Right ventricle myocardium inferior (tissue), 1 donor: ENCODE results near the gene LYPD3. TPM values are rescaled to one million over a fixed set of nuclear protein-coding genes. Genes with fewer than 3 reads are reported as not detected.

Experiments used
- ATAC-seq: fragments of 200-7000 bp; cut with Tn5 transposase; one replicate; pipeline ENCODE4 v1.9.1; 2020; ENCODE audit warnings: mild to moderate bottlenecking, moderate library complexity
- DNase-seq: peaks from one replicate; pipeline ENCODE4 v3.0.0; 2021; ENCODE audit errors: missing footprints
- intact Hi-C: fragments of 100-400 bp; cut with DNase I; formaldehyde crosslinking; loops from one replicate; pipeline ENCODE4 v1.11.0; 2022
- total RNA-seq: library from RNA; stranded (reverse); fragmentation: NEBNext Ultra II Directional; extraction: Animal tissue kit (Norgen Biotek cat#: 25700); gene quantifications from one replicate; pipeline ENCODE4 v1.2.1, GENCODE V29; 2021
- donor health status: DM: no; HTN: yes; CAD: no; lungs with severe emphysema.

LYPD3 gene
- total RNA-seq, 1 donor from 2014 or later: 0.19 TPM

DNA sequence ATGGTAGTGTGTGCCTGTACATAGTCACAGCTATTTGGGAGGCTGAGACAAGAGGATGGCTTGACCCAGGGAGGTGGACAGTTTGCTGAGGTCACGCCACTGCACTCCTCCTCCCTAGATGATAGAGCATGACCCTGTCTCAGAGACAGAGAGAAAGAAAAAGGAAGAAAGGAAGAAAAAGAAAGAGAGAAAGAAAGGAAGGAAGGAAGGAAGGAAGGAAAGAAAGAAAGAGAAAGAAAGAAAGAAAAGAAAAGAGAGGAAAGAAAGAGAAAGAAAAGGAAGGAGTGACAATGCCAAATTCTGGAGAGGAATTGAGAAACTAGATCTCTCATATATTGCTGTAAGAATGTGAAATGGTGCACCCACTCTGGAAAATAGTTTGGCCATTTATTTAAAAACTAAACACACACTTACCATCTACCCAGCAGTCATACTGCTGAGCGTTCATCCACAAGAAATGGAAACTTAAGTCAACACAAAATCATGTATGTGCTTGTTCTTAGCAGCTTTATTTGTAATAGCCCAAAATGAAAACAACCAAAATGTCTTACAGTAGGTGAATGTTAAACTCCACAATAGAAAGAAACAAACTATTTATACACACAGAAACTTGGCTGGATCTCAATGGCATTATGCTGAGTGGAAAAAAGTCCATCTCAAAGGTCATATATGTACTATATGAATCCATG lies 43.3 kb downstream of the LYPD3 start:
- intact Hi-C loops: no loop called here
- no peak for DNase-seq
- ATAC-seq: no peak

DNA sequence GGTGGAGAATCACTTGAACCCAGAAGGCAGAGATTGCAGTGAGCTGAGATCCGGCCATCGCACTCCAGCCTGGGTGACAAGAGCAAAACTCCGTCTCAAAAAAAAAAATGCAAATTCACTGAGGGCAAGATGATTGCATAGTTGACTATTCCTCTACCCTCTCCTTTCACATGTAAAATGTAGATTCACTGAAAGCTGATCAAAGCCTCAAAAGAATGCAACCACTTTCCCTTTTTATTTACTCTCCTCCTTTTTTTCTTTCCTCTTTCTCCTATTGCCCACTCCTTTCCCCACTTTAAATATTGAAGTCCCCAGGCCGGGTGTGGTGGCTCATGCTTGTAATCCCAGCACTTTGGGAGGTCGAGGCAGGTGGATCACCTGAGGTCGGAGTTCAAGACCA lies 44.5 kb downstream of the LYPD3 start:
- ATAC-seq: no peak
- intact Hi-C loops: no loop called here

DNA sequence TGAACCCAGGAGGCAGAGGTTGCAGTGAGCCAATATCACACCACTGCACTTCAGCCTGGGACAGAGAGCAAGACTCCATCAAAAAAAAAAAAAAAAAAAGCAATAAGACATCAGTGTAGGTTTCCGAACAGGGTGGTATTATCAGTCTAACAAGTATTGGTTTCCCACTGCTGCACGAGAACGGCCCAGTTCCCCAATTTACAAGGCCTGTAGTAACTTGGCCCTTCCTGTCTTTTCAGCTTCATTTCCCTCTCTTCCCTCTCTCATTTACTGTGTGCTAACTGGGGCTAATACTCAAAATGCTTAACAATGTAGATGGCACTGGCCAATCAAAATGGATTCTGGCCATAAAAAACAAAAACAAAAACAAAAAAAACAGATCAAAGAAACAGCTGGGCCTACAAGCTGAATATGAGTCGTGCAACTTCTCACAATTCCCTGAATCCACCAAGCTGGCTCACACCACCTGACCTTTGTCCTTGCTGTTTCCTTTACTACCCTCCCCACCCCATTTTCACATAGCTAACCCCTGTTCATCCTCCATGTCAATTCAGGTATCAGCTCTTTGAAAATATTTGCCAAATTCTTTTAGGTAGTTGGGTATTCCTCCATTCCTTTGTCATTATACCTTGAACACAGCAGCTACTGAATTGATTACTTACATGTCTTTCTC lies 48.3 kb downstream of the LYPD3 start:
- ATAC-seq (no peak), DNase-seq (no peak)
- intact Hi-C loops: no loop called here

More for the DNA sequence above, 44.5 kb downstream of the LYPD3 start:
- no peak for DNase-seq

DNA sequence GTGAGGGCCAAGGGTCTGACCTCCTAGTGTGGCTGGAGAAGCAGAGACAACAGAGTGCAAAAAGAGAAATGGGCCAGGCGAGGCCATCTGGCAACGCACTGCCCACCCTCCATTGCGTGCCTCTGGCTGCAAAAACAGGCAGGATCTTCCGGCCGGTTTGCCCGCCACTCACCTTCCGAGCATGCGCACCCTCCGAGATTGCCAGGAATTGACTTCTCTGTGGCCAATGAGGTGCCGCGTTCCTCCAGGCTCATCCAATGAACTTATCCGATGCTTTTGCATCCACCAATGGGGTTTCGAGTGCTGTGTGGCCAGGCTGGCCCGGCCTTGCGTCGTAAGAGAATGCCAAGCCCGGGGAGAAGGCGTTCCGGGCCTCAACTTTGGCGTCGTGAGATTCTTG lies 50.9 kb downstream of the LYPD3 start, which contains the start of gene TEX101:
TSS of gene TEX101 (plus strand) at position 337 of the 400 bp plus-strand sequence. CDS start 1,030 bp downstream, outside the sequence.
- ATAC-seq (no peak), DNase-seq (no peak)
- intact Hi-C loops: no loop called here

DNA sequence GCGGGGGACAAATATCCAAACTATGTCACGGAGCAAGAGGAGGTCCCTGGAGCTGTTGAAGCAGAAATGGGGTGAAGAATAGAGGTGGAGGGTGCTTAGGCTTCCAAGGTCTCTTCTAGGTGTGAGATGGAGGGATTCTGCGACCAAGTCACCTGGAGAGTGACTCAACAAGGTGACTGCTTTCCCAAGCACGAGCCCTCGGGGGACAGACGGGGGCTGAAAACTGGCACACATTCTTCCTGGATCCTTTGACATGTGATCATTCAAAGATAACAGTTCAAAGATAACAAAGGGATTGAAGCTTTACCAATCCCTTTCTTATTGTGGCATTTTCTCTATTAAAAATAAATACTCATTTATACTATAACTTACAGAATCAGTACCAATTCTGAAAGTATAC lies 53.0 kb downstream of the LYPD3 start:
- intact Hi-C loops: no loop called here
- DNase-seq (no peak), ATAC-seq (no peak)

Other genes with a start within 250 kb of the LYPD3 start
- not detected for gene PSG9, start 196.1 kb downstream of the LYPD3 start, total RNA-seq
- 0.16 TPM for gene CD177, start 111.9 kb downstream of the LYPD3 start, total RNA-seq
- gene TEX101, start 50.7 kb downstream of the LYPD3 start, total RNA-seq: not detected
- gene PHLDB3, start 39.1 kb upstream of the LYPD3 start, total RNA-seq: 5.7 TPM
- 15.2 TPM for gene ETHE1, start 61.6 kb upstream of the LYPD3 start, total RNA-seq
- 1.8 TPM for gene ZNF575, start 67.6 kb upstream of the LYPD3 start, total RNA-seq
- gene XRCC1, start 109.9 kb upstream of the LYPD3 start, total RNA-seq: 12.2 TPM
- gene PINLYP, start 110.2 kb upstream of the LYPD3 start, total RNA-seq: 2.2 TPM
- 16.2 TPM for gene IRGQ, start 130.5 kb upstream of the LYPD3 start, total RNA-seq
- gene ZNF576, start 131.0 kb upstream of the LYPD3 start, total RNA-seq: 9.3 TPM
- 0.16 TPM for gene SRRM5, start 146.5 kb upstream of the LYPD3 start, total RNA-seq
- gene ZNF428, start 154.0 kb upstream of the LYPD3 start, total RNA-seq: 32.9 TPM
- 9.7 TPM for gene CADM4, start 174.2 kb upstream of the LYPD3 start, total RNA-seq
- gene PLAUR, start 204.6 kb upstream of the LYPD3 start, total RNA-seq: 3.8 TPM